HepG2 (cell line): ENCODE measurements around the gene TRIM72. TPM values are rescaled to one million over a fixed set of nuclear protein-coding genes. Genes with fewer than 3 reads are reported as not detected.
A peak's percentile ranks its signal among the peaks of the same experiment; 100 is the strongest.

Experiments used
- ATAC-seq: fragments of 200-7000 bp; cut with Tn5 transposase; 3 replicates; pipeline ENCODE4 v1.9.1; 2020; ENCODE audit warnings: mild to moderate bottlenecking, moderate library complexity
- BruUV-seq: library from RNA; stranded (reverse); fragments of 400-500 nt; replicated peaks from 2 replicates; lab custom pipeline; 2021; lab: Mats Ljungman, UMichigan
- CTCF ChIA-PET: fragments of 300-600 bp; formaldehyde crosslinking; extraction: SDS; loops from one replicate; lab custom pipeline; 2021; ENCODE audit warnings: low total read pairs, inconsistent platforms, low intra/inter-chr PET ratio; lab: Yijun Ruan, JAX
- POLR2A ChIA-PET: fragments of 350-600 bp; sonication (Branson Sonifier 250); formaldehyde crosslinking; loops from one replicate; lab custom pipeline; 2020; ENCODE audit warnings: antibody characterized with exemption, inconsistent platforms; lab: Yijun Ruan, JAX
- DNase-seq: peaks from one replicate; pipeline ENCODE4 v3.0.0-alpha.2; 2015; ENCODE audit warnings: low spot score
- FAIRE-seq: peaks from 3 replicates; lab custom pipeline; 2011; peaks lifted over from hg19 to GRCh38; lab: Jason Lieb, UNC
- H2AFZ ChIP-seq: one replicate; pipeline ENCODE4 v1.6.1; 2011; ENCODE audit warnings: low read length, inconsistent platforms
- H3K27ac ChIP-seq: fragments of 300-600 bp; 3 replicates; pipeline ENCODE4 v1.8.0; 2011; ENCODE audit warnings: mixed run types, mild to moderate bottlenecking, mixed read lengths, low read length, inconsistent platforms; ENCODE audit not compliant: insufficient read depth; ENCODE audit errors: extremely low read length
- H3K27me3 ChIP-seq, 2 experiments: fragments of 200-600 bp in 1 of 2; 2 replicates in 1 of 2; 3 replicates in 1 of 2; pipeline versions ENCODE4 v1.6.0 to v1.8.0; 2011; ENCODE audit warnings: low read length in 2 of 2, mild to moderate bottlenecking in 2 of 2, moderate library complexity in 2 of 2, inconsistent platforms in 1 of 2; ENCODE audit not compliant: insufficient read depth in 2 of 2, control insufficient read depth in 1 of 2
- H3K36me3 ChIP-seq, 2 experiments: fragments of 200-600 bp in 1 of 2; replicated peaks in 1 of 2; 2 replicates in 1 of 2; 3 replicates in 1 of 2; pipeline versions ENCODE4 v1.5.1 to v1.8.0; 2011; ENCODE audit warnings: low read length in 2 of 2, inconsistent platforms in 1 of 2; ENCODE audit not compliant: insufficient read depth in 2 of 2, control insufficient read depth in 1 of 2
- H3K4me1 ChIP-seq: 2 replicates; pipeline ENCODE4 v1.5.1; 2012; ENCODE audit warnings: low read length, inconsistent platforms; ENCODE audit not compliant: insufficient read depth
- H3K4me2 ChIP-seq: 2 replicates; pipeline ENCODE4 v1.6.0; 2011; ENCODE audit warnings: low read depth, low read length, inconsistent platforms
- H3K4me3 ChIP-seq, 3 experiments: fragments of 200-600 bp in 1 of 3; sonication (generic), shearing (Covaris generic) in 1 of 3; replicated peaks in 1 of 3; 2 replicates each; pipeline ENCODE4 v1.5.1; 2011 to 2016; ENCODE audit warnings: low read length in 3 of 3, inconsistent platforms in 2 of 3, low read depth in 2 of 3, mild to moderate bottlenecking in 2 of 3, control low read depth in 1 of 3, mixed read lengths in 1 of 3; ENCODE audit not compliant: insufficient read depth in 1 of 3
- H3K79me2 ChIP-seq: one replicate; pipeline ENCODE4 v1.6.1; 2011; ENCODE audit warnings: low read length, inconsistent platforms; ENCODE audit not compliant: insufficient read depth
- H3K9ac ChIP-seq: 2 replicates; pipeline ENCODE4 v1.6.0; 2011; ENCODE audit warnings: mild to moderate bottlenecking, low read depth, low read length, inconsistent platforms; ENCODE audit not compliant: insufficient read depth
- H3K9me3 ChIP-seq: 2 replicates; pipeline ENCODE4 v1.5.1; 2012; ENCODE audit warnings: mild to moderate bottlenecking, low read length
- H4K20me1 ChIP-seq: 2 replicates; pipeline ENCODE4 v1.6.0; 2011; ENCODE audit warnings: inconsistent platforms, mild to moderate bottlenecking, low read length, moderate library complexity; ENCODE audit not compliant: insufficient read depth
- AKAP8 ChIP-seq: sonication (generic); formaldehyde crosslinking; IDR thresholded peaks from 2 replicates; pipeline ENCODE4 v1.5.1; 2020; ENCODE audit warnings: mild to moderate bottlenecking, missing genetic modification reagents
- HOXD1 ChIP-seq: sonication (generic); formaldehyde crosslinking; IDR thresholded peaks from 2 replicates; pipeline ENCODE4 v1.5.0; 2020; ENCODE audit warnings: missing genetic modification reagents
- IRF9 ChIP-seq: sonication (generic); formaldehyde crosslinking; IDR thresholded peaks from 2 replicates; pipeline ENCODE4 v1.8.0; 2022; ENCODE audit warnings: missing genetic modification reagents, mild to moderate bottlenecking, borderline replicate concordance
- RBM22 ChIP-seq: fragments of 200-400 bp; formaldehyde crosslinking; optimal IDR thresholded peaks from 2 replicates; pipeline ENCODE3; 2017; ENCODE audit warnings: mild to moderate bottlenecking, low read length, moderate library complexity
- SYNCRIP ChIP-seq: fragments of 200-400 bp; formaldehyde crosslinking; IDR thresholded peaks from 2 replicates; pipeline ENCODE4 v1.6.1; 2018; ENCODE audit warnings: mild to moderate bottlenecking, low read depth, low read length; ENCODE audit not compliant: insufficient read depth
- ZFX ChIP-seq: sonication (generic); formaldehyde crosslinking; IDR thresholded peaks from 2 replicates; pipeline ENCODE4 v1.4.0; 2020; ENCODE audit warnings: mild to moderate bottlenecking, low read depth, missing genetic modification reagents, moderate library complexity
- ZFY ChIP-seq: sonication (generic); formaldehyde crosslinking; IDR thresholded peaks from 2 replicates; pipeline ENCODE4 v1.4.0; 2020; ENCODE audit warnings: missing genetic modification reagents
- ZNF142 ChIP-seq: sonication (generic); formaldehyde crosslinking; IDR thresholded peaks from 2 replicates; pipeline ENCODE4 v1.4.0; 2020; ENCODE audit warnings: missing genetic modification reagents
- ZNF574 ChIP-seq: sonication (generic); formaldehyde crosslinking; IDR thresholded peaks from 2 replicates; pipeline ENCODE4 v1.4.0; 2020; ENCODE audit warnings: missing genetic modification reagents
- WGBS: methylation state at CpG from one replicate; pipeline ENCODE4 v1.1.6; 2017; ENCODE audit warnings: low lambda C conversion rate; 5-methylcytosine and 5-hydroxymethylcytosine counted together
- in situ Hi-C: cut with HindIII; loops from 2 replicates; pipeline ENCODE4 v1.10.0; 2017; ENCODE audit warnings: low pct_unique_long_range_greater_than_20kb; ENCODE audit not compliant: extremely low pct_ligation_motif_present
- intact Hi-C: fragments of 100-400 bp; cut with micrococcal nuclease; formaldehyde crosslinking; loops from one replicate; pipeline ENCODE4 v1.10.0; 2022; ENCODE audit not compliant: unreplicated experiment
- polyA plus RNA-seq, 8 experiments: library from polyadenylated mRNA; depleted of rRNA in 3 of 8; stranded (reverse) in 7 of 8; unstranded in 1 of 8; fragments of >200 nt; fragmentation: Illumina TruSeq in 4 of 8; extraction: Trizol in 4 of 8; gene quantifications; 2 replicates each; pipeline versions ENCODE4 v1.2.1 to v1.2.3, GENCODE V29; 2011 to 2016; ENCODE audit warnings: low read depth in 4 of 8, missing spikeins in 1 of 8, mixed read lengths in 1 of 8; ENCODE audit not compliant: insufficient read depth in 1 of 8
- total RNA-seq, 5 experiments: library from RNA; depleted of rRNA; stranded (reverse); fragments of >200 nt; fragmentation: Illumina TruSeq; extraction: Trizol; gene quantifications; 2 replicates each; pipeline ENCODE4 v1.2.3, GENCODE V29; 2016; ENCODE audit warnings: low read depth in 1 of 5
- TF ChIP-seq, protein P1 (sequence below): sonication (generic); formaldehyde crosslinking; IDR thresholded peaks from 2 replicates; pipeline ENCODE4 v1.8.0; 2023; ENCODE audit warnings: mild to moderate bottlenecking, missing genetic modification reagents

Gene TRIM72
- total and polyA plus RNA-seq, 2 of the 13 experiments (the other 11 are each of a cell fraction or from before 2014, with no cell fraction given) = not detected

GRCh38 chr16:31182391-31182790, 31.5 kb upstream of the TRIM72 start:
- Histone ChIP-seq H3K9me3 (no peaks in the 10 kb centered on the region), H3K4me2 (peak overlapping the region; percentile 90), H3K79me2 (peaks cover 71% of the 10 kb centered on the region), H2AFZ (no peak overlapping the region), H3K27ac (no peak overlapping the region), H3K27me3 (no peaks in the 10 kb centered on the region; a peak in 1 of 5 replicates), H3K36me3 (peaks cover 31 to 56% of the 10 kb centered on the region in 2 experiments), H3K4me1 (peaks cover 54% of the 10 kb centered on the region), H3K4me3 (peak overlapping the region; percentile 90 to 93 (median 93)), H3K9ac (peak overlapping the region; percentile 98), H4K20me1 (peaks cover 69% of the 10 kb centered on the region)
- CTCF ChIA-PET = no interaction called here
- DNase-seq (no peak), FAIRE-seq (no peak), ATAC-seq (no peak)
- intact Hi-C loops = no loop called here
- in situ Hi-C loops = no loop called here
- no TSS peak for BruUV-seq
- 22% methylated on average over 7 of the region's 7 CpGs for WGBS
- TF ChIP-seq ZNF142 (CRISPR knock-in tag) (no peak), RBM22 (peak; percentile 40), HOXD1 (CRISPR knock-in tag) (no peak), AKAP8 (CRISPR knock-in tag) (peak; percentile 42; the same call in 1 of the 2 replicates), ZFX (CRISPR knock-in tag) (peak; percentile 43; the same call in 1 of the 2 replicates), SYNCRIP (no peak), ZFY (CRISPR knock-in tag) (0 out of 2 replicates have a peak, but pooled peaks have one; percentile 13), IRF9 (CRISPR knock-in tag) (0 out of 2 replicates have a peak, but pooled peaks have one; percentile 26), ZNF574 (peak; percentile 37; the same call in 1 of the 2 replicates)
- TF ChIP-seq, protein P1, sequence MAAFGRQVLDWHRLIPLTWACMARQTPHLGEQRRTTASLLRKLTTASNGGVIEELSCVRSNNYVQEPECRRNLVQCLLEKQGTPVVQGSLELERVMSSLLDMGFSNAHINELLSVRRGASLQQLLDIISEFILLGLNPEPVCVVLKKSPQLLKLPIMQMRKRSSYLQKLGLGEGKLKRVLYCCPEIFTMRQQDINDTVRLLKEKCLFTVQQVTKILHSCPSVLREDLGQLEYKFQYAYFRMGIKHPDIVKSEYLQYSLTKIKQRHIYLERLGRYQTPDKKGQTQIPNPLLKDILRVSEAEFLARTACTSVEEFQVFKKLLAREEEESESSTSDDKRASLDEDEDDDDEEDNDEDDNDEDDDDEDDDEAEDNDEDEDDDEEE = no peak
- POLR2A ChIA-PET = interaction anchor here (1.1 to 1.6 kb wide), 5 partner anchors 13 to 65 kb away, joined by 3 to 5 read pairs (median 4); partner anchors contain the start of gene KAT8
